Measurements from ENCODE around the gene CAMK2B.

CAMK2B gene

DNA sequence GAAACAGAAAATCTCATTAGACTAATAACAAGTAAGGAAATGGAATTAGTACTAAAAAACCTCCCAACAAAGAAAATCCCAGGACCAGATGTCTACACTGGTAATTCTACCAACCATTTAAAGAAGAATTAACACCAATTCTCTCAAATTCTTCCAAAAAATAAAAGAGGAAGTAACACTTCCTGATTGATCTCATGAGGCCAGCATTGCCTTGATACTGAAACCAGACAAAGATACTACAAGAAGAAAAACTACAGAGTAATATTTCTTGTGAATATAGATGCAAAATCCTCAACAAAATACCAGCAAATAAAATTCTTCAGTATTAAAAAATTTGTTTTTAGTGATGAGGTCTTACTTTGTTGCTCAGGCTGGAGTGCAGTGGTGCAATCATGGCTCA, 157.5 kb downstream of the CAMK2B start:
- TF ChIP-seq, protein P1, sequence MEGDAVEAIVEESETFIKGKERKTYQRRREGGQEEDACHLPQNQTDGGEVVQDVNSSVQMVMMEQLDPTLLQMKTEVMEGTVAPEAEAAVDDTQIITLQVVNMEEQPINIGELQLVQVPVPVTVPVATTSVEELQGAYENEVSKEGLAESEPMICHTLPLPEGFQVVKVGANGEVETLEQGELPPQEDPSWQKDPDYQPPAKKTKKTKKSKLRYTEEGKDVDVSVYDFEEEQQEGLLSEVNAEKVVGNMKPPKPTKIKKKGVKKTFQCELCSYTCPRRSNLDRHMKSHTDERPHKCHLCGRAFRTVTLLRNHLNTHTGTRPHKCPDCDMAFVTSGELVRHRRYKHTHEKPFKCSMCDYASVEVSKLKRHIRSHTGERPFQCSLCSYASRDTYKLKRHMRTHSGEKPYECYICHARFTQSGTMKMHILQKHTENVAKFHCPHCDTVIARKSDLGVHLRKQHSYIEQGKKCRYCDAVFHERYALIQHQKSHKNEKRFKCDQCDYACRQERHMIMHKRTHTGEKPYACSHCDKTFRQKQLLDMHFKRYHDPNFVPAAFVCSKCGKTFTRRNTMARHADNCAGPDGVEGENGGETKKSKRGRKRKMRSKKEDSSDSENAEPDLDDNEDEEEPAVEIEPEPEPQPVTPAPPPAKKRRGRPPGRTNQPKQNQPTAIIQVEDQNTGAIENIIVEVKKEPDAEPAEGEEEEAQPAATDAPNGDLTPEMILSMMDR (IDR thresholded peaks at IDR 0.05; ENCODE audit: control insufficient read depth, extremely low read depth, insufficient read depth): no peak
- no peak for DNase-seq (ENCODE audit: low read depth)
- no peak overlapping the region for H3K4me3 ChIP-seq (ENCODE audit: low read depth, low read length)
